HepG2 (cell line): ENCODE measurements around the gene RNASE7. TPM values are rescaled to one million over a fixed set of nuclear protein-coding genes. Genes with fewer than 3 reads are reported as not detected.
A peak's percentile ranks its signal among the peaks of the same experiment; 100 is the strongest.

Experiments used
- AGO1 ChIP-seq: fragments of 200-400 bp; formaldehyde crosslinking; IDR thresholded peaks from 2 replicates; pipeline ENCODE4 v1.6.1; 2017; ENCODE audit warnings: mild to moderate bottlenecking, low read depth, low read length, moderate library complexity; ENCODE audit not compliant: poor library complexity, severe bottlenecking
- AHR ChIP-seq: IDR thresholded peaks from 2 replicates; pipeline ENCODE4 v1.6.1; 2018; ENCODE audit warnings: missing genetic modification reagents, missing compliant biosample characterization
- BRD4 ChIP-seq: sonication (generic); formaldehyde crosslinking; IDR thresholded peaks from 2 replicates; pipeline ENCODE4 v1.4.0; 2020; ENCODE audit warnings: missing genetic modification reagents
- FOSL1 ChIP-seq: sonication (generic); formaldehyde crosslinking; IDR thresholded peaks from 2 replicates; pipeline ENCODE4 v1.9.0; 2021; ENCODE audit warnings: missing genetic modification reagents, borderline replicate concordance
- HNF4G ChIP-seq, 2 experiments: sonication (generic) in 1 of 2; formaldehyde crosslinking in 1 of 2; IDR thresholded peaks; 2 replicates each; pipeline versions ENCODE4 v1.4.0 to v1.6.1; 2011 to 2020; ENCODE audit warnings: borderline replicate concordance in 2 of 2, low read depth in 2 of 2, mild to moderate bottlenecking in 2 of 2, low read length in 1 of 2, missing genetic modification reagents in 1 of 2, moderate library complexity in 1 of 2
- HOXA7 ChIP-seq: sonication (generic); formaldehyde crosslinking; IDR thresholded peaks from 2 replicates; pipeline ENCODE4 v1.8.1; 2022; ENCODE audit warnings: mild to moderate bottlenecking, missing genetic modification reagents, moderate library complexity
- KLF15 ChIP-seq: sonication (generic); formaldehyde crosslinking; IDR thresholded peaks from 2 replicates; pipeline ENCODE4 v1.8.1; 2023; ENCODE audit warnings: borderline replicate concordance, mild to moderate bottlenecking, inconsistent platforms, missing genetic modification reagents, mixed read lengths
- MAZ ChIP-seq, 2 experiments: sonication (generic) in 1 of 2; formaldehyde crosslinking in 1 of 2; IDR thresholded peaks; 2 replicates each; pipeline versions ENCODE4 v1.5.0 to v1.6.1; 2012 to 2020; ENCODE audit warnings: low read depth in 2 of 2, mild to moderate bottlenecking in 2 of 2, borderline replicate concordance in 1 of 2, improper control_type of control experiment in 1 of 2, low read length in 1 of 2, missing genetic modification reagents in 1 of 2, moderate library complexity in 1 of 2
- NRL ChIP-seq: sonication (generic); formaldehyde crosslinking; IDR thresholded peaks from 2 replicates; pipeline ENCODE4 v1.5.0; 2020; ENCODE audit warnings: missing genetic modification reagents, mild to moderate bottlenecking, moderate library complexity, borderline replicate concordance
- RAD51 ChIP-seq: fragments of 450-650 bp; IDR thresholded peaks from 2 replicates; pipeline ENCODE4 v1.6.1; 2016; ENCODE audit warnings: borderline replicate concordance
- RFXANK ChIP-seq: IDR thresholded peaks from 2 replicates; pipeline ENCODE4 v1.6.1; 2016
- SIX1 ChIP-seq: sonication (generic); formaldehyde crosslinking; IDR thresholded peaks from 2 replicates; pipeline ENCODE4 v1.4.0; 2020; ENCODE audit warnings: missing genetic modification reagents, borderline replicate concordance
- SPEN ChIP-seq: sonication (generic); formaldehyde crosslinking; IDR thresholded peaks from 2 replicates; pipeline ENCODE4 v1.5.1; 2020; ENCODE audit warnings: low read depth, mild to moderate bottlenecking, missing genetic modification reagents
- ZNF550 ChIP-seq: sonication (generic); formaldehyde crosslinking; IDR thresholded peaks from 2 replicates; pipeline ENCODE4 v1.4.0; 2020; ENCODE audit warnings: mild to moderate bottlenecking, missing genetic modification reagents, borderline replicate concordance
- ZNF577 ChIP-seq: sonication (generic); formaldehyde crosslinking; IDR thresholded peaks from 2 replicates; pipeline ENCODE4 v1.4.0; 2020; ENCODE audit warnings: mild to moderate bottlenecking, low read depth, missing genetic modification reagents, borderline replicate concordance
- ZNF749 ChIP-seq: sonication (generic); formaldehyde crosslinking; IDR thresholded peaks from 2 replicates; pipeline ENCODE4 v1.8.0; 2022; ENCODE audit warnings: mild to moderate bottlenecking, missing genetic modification reagents, moderate library complexity, borderline replicate concordance
- ZNF781 ChIP-seq: sonication (generic); formaldehyde crosslinking; IDR thresholded peaks from 2 replicates; pipeline ENCODE4 v1.5.1; 2020; ENCODE audit warnings: borderline replicate concordance, mild to moderate bottlenecking, missing genetic modification reagents; ENCODE audit errors: not compliant biosample characterization
- polyA plus RNA-seq, 8 experiments: library from polyadenylated mRNA; depleted of rRNA in 3 of 8; stranded (reverse) in 7 of 8; unstranded in 1 of 8; fragments of >200 nt; fragmentation: Illumina TruSeq in 4 of 8; extraction: Trizol in 4 of 8; gene quantifications; 2 replicates each; pipeline versions ENCODE4 v1.2.1 to v1.2.3, GENCODE V29; 2011 to 2016; ENCODE audit warnings: low read depth in 4 of 8, missing spikeins in 1 of 8, mixed read lengths in 1 of 8; ENCODE audit not compliant: insufficient read depth in 1 of 8
- total RNA-seq, 5 experiments: library from RNA; depleted of rRNA; stranded (reverse); fragments of >200 nt; fragmentation: Illumina TruSeq; extraction: Trizol; gene quantifications; 2 replicates each; pipeline ENCODE4 v1.2.3, GENCODE V29; 2016; ENCODE audit warnings: low read depth in 1 of 5
- TF ChIP-seq, protein P1 (sequence below): sonication (generic); formaldehyde crosslinking; IDR thresholded peaks from 2 replicates; pipeline ENCODE4 v1.4.0; 2020; ENCODE audit warnings: missing genetic modification reagents
- TF ChIP-seq, protein P2 (sequence below): sonication (generic); formaldehyde crosslinking; IDR thresholded peaks from 2 replicates; pipeline ENCODE4 v1.4.0; 2020; ENCODE audit warnings: missing genetic modification reagents, borderline replicate concordance
- TF ChIP-seq, protein P3 (sequence below): sonication (generic); formaldehyde crosslinking; IDR thresholded peaks from 2 replicates; pipeline ENCODE4 v1.8.0; 2022; ENCODE audit warnings: mild to moderate bottlenecking, missing genetic modification reagents, moderate library complexity

RNASE7 gene
- total and polyA plus RNA-seq, 2 of the 13 experiments (the other 11 are each of a cell fraction or from before 2014, with no cell fraction given), result 0.04 TPM; not detected in 1

DNA sequence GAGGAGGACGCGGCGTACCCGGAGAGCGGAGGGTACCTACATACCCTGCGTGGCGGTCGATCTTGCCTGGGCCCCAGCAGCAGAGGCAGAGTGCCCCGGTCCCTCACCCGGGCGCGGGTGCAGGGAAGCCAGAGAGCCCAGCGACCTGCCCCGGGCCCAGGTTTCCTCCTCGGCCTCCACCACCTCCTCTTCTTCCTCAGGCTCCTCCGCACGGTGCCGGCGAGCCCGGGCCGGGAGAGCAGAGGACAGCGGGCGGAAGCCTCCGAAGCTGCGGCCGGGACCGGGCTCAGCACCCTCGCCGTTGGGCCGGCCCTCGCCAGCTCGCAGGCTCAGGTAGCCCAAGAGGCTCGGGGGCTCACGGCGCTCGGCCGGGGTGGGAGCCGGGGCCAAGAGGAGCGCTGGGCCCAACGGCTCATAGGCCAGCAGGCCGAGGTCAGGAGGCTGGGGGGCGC lies 49.7 kb downstream of the RNASE7 start (continued):
- TF ChIP-seq, protein P1, sequence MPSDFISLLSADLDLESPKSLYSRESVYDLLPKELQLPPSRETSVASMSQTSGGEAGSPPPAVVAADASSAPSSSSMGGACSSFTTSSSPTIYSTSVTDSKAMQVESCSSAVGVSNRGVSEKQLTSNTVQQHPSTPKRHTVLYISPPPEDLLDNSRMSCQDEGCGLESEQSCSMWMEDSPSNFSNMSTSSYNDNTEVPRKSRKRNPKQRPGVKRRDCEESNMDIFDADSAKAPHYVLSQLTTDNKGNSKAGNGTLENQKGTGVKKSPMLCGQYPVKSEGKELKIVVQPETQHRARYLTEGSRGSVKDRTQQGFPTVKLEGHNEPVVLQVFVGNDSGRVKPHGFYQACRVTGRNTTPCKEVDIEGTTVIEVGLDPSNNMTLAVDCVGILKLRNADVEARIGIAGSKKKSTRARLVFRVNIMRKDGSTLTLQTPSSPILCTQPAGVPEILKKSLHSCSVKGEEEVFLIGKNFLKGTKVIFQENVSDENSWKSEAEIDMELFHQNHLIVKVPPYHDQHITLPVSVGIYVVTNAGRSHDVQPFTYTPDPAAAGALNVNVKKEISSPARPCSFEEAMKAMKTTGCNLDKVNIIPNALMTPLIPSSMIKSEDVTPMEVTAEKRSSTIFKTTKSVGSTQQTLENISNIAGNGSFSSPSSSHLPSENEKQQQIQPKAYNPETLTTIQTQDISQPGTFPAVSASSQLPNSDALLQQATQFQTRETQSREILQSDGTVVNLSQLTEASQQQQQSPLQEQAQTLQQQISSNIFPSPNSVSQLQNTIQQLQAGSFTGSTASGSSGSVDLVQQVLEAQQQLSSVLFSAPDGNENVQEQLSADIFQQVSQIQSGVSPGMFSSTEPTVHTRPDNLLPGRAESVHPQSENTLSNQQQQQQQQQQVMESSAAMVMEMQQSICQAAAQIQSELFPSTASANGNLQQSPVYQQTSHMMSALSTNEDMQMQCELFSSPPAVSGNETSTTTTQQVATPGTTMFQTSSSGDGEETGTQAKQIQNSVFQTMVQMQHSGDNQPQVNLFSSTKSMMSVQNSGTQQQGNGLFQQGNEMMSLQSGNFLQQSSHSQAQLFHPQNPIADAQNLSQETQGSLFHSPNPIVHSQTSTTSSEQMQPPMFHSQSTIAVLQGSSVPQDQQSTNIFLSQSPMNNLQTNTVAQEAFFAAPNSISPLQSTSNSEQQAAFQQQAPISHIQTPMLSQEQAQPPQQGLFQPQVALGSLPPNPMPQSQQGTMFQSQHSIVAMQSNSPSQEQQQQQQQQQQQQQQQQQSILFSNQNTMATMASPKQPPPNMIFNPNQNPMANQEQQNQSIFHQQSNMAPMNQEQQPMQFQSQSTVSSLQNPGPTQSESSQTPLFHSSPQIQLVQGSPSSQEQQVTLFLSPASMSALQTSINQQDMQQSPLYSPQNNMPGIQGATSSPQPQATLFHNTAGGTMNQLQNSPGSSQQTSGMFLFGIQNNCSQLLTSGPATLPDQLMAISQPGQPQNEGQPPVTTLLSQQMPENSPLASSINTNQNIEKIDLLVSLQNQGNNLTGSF (CRISPR knock-in tag), result no peak
- TF ChIP-seq ZNF550 (CRISPR knock-in tag) (no peak), SIX1 (CRISPR knock-in tag) (no peak), RAD51 (no peak), FOSL1 (CRISPR knock-in tag) (no peak), KLF15 (CRISPR knock-in tag) (no peak), RFXANK (CRISPR knock-in tag) (no peak), SPEN (CRISPR knock-in tag) (no peak), ZNF577 (no peak), NRL (no peak), ZNF749 (CRISPR knock-in tag) (no peak), HNF4G (IDR thresholded peaks at IDR 0.05; ENCODE audit: borderline replicate concordance, low read depth, low read length) (no peak), HNF4G (CRISPR knock-in tag; IDR thresholded peaks at IDR 0.05; ENCODE audit: borderline replicate concordance, low read depth) (no peak), MAZ (IDR thresholded peaks at IDR 0.05; ENCODE audit: borderline replicate concordance, low read depth, low read length) (no peak), MAZ (CRISPR knock-in tag; IDR thresholded peaks at IDR 0.05; ENCODE audit: low read depth) (no peak), AHR (CRISPR knock-in tag) (no peak), HOXA7 (CRISPR knock-in tag) (0 out of 2 replicates have a peak, but pooled peaks have one; percentile 74), ZNF781 (CRISPR knock-in tag) (no peak), AGO1 (no peak), BRD4 (no peak)
- TF ChIP-seq, protein P2, sequence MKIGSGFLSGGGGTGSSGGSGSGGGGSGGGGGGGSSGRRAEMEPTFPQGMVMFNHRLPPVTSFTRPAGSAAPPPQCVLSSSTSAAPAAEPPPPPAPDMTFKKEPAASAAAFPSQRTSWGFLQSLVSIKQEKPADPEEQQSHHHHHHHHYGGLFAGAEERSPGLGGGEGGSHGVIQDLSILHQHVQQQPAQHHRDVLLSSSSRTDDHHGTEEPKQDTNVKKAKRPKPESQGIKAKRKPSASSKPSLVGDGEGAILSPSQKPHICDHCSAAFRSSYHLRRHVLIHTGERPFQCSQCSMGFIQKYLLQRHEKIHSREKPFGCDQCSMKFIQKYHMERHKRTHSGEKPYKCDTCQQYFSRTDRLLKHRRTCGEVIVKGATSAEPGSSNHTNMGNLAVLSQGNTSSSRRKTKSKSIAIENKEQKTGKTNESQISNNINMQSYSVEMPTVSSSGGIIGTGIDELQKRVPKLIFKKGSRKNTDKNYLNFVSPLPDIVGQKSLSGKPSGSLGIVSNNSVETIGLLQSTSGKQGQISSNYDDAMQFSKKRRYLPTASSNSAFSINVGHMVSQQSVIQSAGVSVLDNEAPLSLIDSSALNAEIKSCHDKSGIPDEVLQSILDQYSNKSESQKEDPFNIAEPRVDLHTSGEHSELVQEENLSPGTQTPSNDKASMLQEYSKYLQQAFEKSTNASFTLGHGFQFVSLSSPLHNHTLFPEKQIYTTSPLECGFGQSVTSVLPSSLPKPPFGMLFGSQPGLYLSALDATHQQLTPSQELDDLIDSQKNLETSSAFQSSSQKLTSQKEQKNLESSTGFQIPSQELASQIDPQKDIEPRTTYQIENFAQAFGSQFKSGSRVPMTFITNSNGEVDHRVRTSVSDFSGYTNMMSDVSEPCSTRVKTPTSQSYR (CRISPR knock-in tag), result no peak
- TF ChIP-seq, protein P3, sequence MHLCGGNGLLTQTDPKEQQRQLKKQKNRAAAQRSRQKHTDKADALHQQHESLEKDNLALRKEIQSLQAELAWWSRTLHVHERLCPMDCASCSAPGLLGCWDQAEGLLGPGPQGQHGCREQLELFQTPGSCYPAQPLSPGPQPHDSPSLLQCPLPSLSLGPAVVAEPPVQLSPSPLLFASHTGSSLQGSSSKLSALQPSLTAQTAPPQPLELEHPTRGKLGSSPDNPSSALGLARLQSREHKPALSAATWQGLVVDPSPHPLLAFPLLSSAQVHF (CRISPR knock-in tag), result peak; percentile 27
